ENCODE data around the gene WFDC13.
"Not testable (repeated sequence)": the region's sequence is repeated elsewhere in the genome, so short reads cannot be mapped to it uniquely, and the experiment has no call there.

Gene WFDC13, protein sequence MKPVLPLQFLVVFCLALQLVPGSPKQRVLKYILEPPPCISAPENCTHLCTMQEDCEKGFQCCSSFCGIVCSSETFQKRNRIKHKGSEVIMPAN
- 0 reads per million in 2 donors for total RNA-seq

DNA sequence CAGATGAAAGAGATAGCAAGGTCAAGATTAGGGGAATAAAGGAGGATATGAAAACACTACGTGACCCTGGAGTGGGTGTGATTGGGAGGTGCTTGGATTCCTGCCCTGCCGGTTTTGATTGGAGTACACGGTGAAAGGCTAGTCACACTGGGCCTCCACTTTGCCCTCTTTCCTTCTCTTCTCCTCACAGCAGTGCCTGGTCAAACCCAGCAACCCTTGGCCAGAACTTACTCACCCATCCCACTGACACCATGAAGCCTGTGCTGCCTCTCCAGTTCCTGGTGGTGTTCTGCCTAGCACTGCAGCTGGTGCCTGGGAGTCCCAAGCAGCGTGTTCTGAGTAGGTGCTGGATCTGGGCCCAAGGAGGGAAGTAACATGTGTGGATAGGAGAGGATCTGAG, at the start of gene WFDC13:
TSS of gene WFDC13 (plus strand) at position 166 of the 400 bp plus-strand sequence. CDS start at position 252, 86 bp downstream.
- no peak for DNase-seq

DNA sequence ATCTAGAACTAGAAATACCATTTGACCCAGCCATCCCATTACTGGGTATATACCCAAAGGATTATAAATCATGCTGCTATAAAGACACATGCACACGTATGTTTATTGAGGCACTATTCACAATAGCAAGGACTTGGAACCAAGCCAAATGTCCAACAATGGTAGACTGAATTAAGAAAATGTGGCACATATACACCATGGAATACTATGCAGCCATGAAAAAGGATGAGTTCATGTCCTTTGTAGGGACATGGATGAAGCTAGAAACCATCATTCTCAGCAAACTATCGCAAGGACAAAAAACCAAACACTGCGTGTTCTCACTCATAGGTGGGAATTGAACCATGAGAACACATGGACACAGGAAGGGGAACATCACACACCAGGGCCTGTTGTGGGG, 44.8 kb upstream of the WFDC13 start:
- not testable (repeated sequence) for DNase-seq

DNA sequence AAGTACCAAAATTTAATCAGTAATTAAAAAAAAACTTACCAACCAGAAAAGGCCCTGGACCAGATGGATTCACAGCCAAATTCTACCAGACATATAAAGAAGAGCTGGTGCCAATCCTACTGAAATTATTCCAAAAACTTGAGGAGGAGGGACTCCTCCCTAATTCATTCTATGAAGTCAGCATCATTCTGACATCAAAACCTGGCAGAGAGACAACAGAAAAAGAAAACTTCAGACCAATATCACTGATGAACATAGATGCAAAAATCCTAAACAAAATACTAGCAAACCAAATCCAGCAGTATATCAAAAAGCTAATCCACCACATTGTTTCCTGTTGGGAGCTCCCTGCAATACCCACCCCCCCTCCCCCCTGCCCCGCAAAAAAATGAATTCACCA, 31.7 kb upstream of the WFDC13 start, which contains the start of gene WFDC11:
TSS of gene WFDC11 (minus strand) at position 101 of the 400 bp plus-strand sequence. CDS start 19,639 bp downstream, outside the sequence.
- no peak for DNase-seq

DNA sequence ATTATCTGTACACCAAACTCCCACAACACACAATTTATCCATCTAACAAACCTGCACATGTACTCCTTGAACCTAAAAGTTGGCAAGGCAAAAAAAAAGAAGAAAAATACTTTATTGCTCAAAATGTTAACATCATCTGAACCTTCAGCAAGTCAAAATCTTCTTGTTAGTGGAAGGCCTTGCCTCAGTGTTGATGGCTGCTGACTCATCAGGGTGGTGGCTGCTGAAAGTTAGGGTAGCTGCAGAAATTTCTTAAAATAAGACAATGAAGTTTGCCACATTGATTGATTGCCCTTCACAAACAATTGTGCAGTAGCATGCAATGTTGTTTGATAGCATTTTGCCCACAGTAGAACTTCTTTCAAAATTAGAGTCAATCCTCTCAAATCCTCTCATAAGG, 29.1 kb upstream of the WFDC13 start:
- DNase-seq = no peak

DNA sequence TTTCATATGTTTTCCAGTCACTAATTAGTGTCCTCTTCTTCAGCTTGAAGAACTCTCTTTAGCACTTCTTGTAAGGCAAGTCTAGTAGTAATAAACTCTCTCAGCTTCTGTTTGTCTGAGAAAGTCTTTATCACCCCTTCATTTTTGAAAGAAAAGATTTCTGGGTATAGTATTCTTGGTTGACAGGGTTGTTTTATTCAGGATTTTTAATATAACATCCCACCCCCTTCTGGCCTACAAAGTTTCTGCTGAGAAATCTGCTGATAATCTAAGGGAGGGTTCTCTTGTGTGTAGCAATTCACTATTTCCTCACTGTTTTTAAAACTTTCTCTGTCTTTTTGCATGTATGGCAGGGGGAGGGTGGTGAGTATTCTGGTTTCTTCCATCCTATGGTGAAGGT, 22.2 kb upstream of the WFDC13 start:
- no peak for DNase-seq

DNA sequence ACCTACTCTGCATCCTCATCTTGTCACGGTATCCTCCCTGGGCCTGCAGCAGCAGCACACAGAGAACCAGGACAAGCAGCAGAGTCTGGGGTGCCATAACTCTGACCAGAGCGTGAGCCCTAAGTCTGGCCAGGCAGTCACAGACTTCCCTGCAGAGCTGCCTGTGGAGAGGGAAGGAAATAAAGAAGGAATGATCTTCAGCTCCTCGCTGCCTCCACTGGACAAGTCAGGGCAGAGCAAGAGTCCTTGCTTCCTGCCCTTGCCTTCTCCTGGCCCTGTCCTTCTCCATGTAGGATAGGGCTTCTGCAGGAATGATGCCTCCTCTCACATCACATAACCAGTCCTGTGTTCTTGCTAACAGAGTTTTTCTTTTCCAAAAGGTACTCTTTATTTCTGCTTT, 15.9 kb upstream of the WFDC13 start:
- DNase-seq = no peak

DNA sequence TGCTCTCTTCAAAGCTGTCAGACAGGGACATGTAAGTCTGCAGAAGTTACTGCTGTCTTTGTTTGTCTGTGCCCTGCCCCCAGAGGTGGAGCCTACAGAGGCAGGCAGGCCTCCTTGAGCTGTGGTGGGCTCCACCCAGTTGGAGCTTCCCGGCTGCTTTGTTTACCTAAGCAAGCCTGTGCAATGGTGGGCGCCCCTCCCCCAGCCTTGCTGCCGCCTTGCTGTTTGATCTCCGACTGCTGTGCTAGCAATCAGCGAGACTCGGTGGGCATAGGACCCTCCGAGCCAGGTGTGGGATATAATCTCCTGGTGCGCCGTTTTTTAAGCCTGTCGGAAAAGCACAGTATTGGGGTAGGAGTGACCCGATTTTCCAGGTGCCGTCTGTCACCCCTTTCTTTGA, 8.5 kb upstream of the WFDC13 start:
- DNase-seq = not testable (repeated sequence)

DNA sequence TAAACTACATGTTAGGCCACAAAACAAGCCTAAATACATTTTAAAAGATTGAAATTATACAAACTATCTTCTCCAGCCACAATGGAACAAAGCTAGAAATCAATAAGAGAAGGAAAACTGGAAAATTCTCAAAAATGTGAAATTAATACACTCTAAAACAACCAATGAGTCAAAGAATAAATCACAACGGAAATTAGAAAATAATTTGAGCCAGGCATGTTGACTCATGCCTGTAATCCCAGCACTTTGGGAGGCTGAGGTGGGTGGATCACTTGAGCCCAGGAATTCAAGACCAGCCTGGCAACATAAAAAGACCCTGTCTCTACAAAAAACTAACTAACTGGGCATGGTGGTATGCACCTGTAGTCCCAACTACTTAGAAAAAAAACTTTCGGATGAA, 6.3 kb upstream of the WFDC13 start:
- DNase-seq = no peak

DNA sequence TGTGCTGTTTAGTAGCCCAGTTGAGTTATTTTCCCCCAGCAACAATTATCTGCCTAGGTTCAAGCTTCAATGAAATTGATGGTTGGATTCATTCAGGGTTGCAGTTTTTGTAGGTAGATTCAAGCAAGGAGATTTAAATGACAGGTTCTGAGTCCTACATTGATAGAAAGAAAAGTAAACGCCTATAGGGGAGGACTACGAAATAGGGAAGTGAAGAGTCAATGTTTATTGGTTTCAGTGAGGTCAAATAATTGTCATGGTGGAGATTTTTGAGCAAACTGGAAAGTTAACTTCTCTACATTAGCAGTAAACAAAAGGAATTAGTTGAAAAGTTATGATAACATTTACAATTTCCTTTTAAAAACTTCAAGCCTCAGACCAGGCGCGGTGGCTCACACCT, 734 bp upstream of the WFDC13 start:
- no peak for DNase-seq

DNA sequence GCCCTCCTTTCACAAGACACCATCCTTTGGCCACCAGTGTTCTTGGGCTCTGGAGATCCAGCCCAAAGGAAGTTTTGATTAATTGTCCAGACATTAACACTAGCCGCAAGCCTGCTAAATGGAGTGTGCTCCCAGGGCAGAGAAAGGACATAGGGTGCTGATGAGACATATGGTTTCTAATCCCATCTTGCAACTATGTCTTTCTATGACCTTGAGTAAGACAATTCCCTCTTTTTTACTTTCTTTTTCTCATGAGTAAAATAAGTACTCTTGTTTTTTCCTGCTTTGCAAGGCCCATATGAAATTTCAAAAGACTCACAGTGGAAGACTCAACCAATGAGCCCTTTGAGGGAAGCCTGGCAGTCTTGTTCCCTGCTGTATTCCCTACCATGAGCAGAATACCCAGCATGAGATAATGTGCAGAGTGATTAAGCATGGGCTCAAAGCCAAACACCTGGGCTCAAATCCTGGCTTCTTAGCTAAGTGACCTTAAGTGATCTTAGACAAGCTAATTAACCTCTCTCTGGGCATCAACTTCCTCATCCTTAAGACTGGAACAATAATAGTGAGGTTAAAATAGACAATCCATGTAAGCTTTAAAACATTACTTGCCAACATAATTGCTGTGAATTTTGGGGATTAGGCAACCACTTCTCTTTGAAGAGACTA, 3.3 kb downstream of the WFDC13 start, which contains the start of gene WFDC10B:
TSS of gene WFDC10B (minus strand) at position 51 of the 669 bp plus-strand sequence. CDS start 19,027 bp downstream, outside the sequence.
- no peak for DNase-seq

DNA sequence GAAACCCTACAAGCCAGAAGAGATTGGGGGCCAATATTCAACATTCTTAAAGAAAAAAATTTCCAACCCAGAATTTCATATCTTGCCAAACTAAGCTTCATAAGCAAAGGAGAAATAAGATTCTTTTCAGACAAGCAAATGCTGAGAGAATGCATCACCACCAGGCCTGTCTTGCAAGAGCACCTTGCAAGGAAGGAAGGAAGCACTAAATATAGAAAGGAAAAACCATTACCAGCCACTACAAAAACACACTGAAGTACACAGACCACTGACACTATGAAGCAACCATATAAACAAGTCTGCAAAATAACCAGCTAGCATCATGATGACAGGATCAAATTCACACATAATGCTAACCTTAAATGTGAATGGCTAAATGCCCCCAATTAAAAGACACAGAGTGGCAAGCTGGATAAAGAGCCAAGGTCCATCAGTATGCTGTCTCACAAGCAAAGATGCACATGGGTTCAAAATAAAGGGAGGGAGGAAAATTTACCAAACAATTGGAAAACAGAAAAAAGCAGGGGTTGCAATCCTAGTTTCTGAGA, 14.4 kb downstream of the WFDC13 start:
- DNase-seq = not testable (repeated sequence)

DNA sequence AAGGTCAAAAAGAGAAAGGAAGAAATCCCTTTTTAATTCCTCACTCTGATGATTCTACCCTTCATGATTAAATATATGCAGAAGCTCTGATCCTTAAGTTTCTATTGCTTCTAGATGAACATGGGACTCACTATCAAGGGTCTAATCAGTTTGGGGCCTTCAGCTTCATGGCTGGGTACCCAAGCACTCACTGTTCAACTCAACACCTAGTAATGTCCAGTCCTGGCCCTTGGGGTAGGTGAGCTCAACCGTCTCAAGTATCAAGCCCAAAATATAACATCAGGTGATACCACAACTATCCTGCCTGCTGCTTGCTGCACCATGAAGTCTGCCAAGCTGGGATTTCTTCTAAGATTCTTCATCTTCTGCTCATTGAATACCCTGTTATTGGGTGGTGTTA, 20.2 kb downstream of the WFDC13 start, which contains the start of gene SPINT4:
TSS of gene SPINT4 (plus strand) at position 301 of the 400 bp plus-strand sequence. CDS start at position 322, 21 bp downstream.
- no peak for DNase-seq

DNA sequence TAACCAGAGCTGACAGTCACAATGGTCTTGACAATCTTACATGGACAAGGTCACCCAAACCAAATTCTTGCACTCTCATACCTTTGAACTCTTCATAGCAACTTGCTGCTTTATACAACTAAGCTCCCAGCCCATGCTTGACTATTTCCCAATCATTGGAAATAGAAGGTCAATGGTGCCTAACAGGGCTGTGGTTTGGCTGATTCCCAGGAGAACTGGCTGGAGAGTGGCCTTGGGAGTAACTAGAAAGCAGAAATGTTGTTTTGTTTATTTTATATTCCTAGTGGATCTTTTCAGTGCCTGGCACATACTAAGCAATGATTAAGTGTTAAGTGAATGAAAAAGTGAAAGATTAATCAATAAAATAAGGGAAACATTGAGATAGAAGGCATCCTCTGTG, 23.3 kb downstream of the WFDC13 start:
- DNase-seq = no peak

DNA sequence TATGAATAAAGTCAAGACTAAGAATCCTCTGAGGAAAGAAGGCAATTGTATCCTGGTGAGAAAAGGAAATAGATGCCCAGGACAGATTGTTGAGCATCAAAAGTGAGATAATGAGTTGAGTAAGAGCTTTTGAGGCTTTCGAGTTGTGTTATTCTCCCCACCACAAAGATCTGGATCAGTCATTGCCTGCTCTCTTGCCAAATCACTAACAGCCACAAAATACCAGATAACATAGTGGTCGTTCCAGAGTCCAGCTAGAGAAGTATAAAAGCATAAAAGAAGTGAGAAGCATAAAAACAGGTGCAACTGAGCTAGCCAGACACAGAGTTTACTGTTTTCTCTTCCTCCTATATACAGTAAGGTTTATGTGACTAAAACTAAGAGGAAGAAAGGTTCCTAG, 25.2 kb downstream of the WFDC13 start:
- DNase-seq = peak in 1 of 5 experiments; percentile 75

DNA sequence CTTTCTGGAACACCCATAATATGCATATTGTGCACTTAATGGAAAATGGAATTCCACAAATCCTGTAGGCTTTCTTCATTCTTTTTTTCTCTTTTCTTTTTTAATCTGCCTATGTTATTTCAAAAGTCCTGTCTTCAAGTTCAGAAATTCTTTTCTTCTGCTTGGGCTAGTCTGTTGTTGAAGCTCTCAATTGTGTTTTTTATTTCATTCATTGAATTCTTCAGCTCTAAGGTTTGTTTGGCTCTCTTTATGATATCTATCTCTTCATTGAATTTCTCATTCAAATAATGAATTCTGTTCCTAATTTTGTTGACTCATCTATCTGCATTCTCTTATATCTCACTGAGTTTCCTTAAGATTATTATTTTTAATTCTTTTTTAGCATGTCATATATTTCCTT, 30.4 kb downstream of the WFDC13 start:
- no peak for DNase-seq

DNA sequence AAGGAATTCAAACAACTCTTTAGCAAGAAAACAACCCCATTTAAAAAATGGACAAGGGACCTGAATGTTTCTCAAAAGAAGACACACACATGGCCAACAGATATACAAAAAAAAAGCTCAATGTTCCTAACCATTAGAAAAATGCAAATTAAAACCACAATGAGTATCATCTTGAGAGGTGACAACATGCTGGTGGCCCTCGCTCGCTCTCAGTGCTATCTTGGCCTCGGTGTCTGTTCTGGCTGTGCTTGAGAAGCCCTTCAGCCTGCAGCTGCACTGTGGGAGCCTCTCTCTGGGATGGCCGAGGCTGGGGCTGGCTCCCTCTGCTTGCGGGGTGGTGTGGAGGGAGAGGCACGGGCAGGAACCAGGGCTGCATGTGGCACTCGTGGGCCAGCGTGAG, 33.7 kb downstream of the WFDC13 start:
- DNase-seq = no peak

DNA sequence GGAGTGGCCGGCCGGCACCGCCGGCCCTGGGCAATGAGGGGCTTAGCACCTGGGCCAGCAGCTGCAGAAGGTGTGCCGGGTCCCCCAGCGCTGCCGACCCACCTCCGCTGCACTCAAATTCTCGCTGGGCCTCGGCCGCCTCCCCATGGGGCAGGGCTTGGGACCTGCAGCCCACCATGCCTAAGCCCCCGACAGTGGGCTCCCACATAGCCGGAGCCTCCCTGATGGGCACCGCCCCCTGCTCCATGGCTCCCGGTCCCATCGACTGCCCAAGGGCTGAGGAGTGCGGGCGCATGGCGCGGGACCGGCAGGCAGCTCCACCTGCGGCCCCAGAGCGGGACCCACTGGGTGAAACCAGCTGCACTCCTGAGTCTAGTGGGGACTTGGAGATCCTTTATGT, 34.1 kb downstream of the WFDC13 start:
- no peak for DNase-seq

DNA sequence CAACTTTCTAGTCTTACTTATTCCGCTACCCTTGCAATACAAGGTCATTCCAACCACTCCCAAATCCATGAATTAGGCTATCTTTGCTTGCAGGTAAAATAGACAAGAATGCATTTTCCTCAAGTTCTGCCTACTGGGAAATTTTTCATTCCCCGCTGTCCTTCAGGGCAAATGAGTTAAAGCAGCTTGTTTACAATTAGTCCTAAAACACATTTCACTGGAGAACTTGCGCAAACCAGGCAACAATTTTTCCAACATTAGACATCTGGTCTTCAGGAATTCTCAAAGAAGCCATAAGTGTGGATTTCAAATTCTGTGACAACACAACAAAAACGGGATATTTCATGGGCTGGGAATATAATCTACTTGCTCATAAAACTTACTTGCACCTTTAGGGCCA, 40.8 kb downstream of the WFDC13 start:
- no peak for DNase-seq

DNA sequence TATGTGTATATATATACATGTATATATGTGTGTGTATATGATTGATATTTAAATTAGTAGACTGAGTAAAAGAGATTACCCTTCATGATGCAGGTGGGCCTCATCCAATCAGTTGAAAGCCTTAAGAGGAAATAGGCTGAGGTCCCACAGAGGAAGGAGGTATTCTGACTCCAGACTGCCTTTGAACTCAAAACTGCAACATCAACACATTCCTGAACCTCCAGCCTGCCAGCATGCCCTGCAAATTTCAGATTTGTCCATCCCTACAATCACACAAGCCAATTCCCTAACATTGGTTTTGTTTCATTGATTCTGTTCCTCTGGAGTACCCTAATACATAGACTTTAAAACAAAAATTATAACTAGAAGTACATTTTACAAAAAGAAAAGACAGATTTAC, 43.2 kb downstream of the WFDC13 start:
- no peak for DNase-seq

DNA sequence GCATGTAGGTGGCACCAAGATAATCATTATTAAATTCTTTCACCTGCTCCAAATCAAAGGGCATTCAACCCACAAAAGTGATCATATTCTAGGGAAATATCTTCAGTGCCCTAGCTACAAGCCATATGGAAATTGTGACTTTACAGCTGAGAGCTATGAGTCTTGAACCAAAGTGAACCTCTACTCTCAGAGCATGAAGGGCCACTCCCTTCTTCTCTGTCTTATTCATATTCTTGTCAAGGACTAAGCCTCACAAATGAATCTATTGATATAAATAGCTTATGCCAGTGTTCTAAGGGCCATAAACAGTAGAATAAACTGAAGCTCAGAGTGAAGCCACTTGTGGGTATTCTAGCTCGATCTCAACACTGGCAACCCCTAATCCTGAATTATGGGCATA, 49.9 kb downstream of the WFDC13 start:
- DNase-seq = no peak

DNA sequence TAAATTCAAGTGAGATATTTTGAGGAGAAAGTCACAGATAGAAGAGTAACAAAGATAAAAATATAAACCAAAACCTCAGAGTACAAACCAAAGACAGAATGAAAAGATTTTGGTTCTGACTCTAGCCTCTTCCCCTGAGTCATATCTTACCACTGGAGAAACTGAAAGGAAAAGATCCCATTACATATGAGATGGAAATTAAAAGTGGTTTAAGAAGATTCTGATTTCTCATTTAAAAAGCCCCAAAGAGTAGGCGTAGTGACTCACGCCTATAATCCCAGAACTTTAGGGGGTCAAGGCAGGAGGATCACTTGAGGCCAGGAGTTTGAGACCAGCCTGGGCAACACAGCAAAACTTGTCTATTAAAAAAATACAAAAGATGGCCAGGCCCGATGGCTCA, 50.9 kb downstream of the WFDC13 start:
- DNase-seq = peak in 1 of 5 experiments; percentile 22

DNA sequence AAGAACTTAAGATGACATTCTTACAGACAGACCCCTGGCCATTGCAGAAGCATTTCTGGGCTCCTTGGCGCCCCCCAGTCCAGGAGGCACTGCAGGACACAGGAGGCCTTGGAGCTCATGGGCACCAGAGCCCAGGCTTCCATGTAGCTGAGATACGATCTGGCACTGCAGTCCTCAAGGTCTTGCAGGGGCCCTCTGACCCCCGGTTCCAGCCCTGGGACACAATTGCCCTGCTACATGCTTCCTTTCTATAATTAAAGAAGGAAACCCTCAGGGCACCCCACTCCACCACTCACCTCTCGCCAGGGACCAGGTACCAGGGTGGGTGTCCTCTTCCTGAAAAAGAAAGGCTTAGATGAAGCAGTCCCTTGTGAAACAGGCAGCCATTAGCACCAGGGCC, 56.3 kb downstream of the WFDC13 start:
- no peak for DNase-seq

Data from T-helper 2 cell (primary cell).